Right lobe of liver (tissue), 6 donors: ENCODE data around the gene KLF11. TPM values are rescaled to one million over a fixed set of nuclear protein-coding genes. Genes with fewer than 3 reads are reported as not detected.
A peak's percentile ranks its signal among the peaks of the same experiment; 100 is the strongest.
"Not testable (repeated sequence)": the region's sequence is repeated elsewhere in the genome, so short reads cannot be mapped to it uniquely, and the experiment has no call there.

Experiments
- ATAC-seq, 4 donors: fragments of 200-7000 bp; cut with Tn5 transposase; one replicate each; pipeline ENCODE4 v1.9.1; 2020; ENCODE audit warnings: mild to moderate bottlenecking in 4 of 4, moderate library complexity in 4 of 4
- DNase-seq, 3 donors: peaks; one replicate each; pipeline ENCODE4 v3.0.0-alpha.2; 2020
- H3K27ac ChIP-seq, 3 donors: fragments of 200-600 bp; one replicate each; pipeline ENCODE4 v1.8.0; 2022
- H3K27me3 ChIP-seq, 2 donors: fragments of 200-600 bp; one replicate each; pipeline ENCODE4 v1.8.0; 2022
- H3K36me3 ChIP-seq, 4 donors: fragments of 200-600 bp; sonication (generic) in 1 of 4; one replicate each; pipeline versions ENCODE4 v1.5.1 to v1.8.0; 2017 to 2022; ENCODE audit warnings: control low read depth in 1 of 4
- H3K4me1 ChIP-seq, 4 donors: fragments of 200-600 bp; sonication (generic) in 1 of 4; one replicate each; pipeline versions ENCODE4 v1.5.1 to v1.8.0; 2017 to 2022; ENCODE audit warnings: control low read depth in 1 of 4
- H3K4me3 ChIP-seq, 3 donors: fragments of 200-600 bp; one replicate each; pipeline ENCODE4 v1.8.0; 2022
- H3K9me3 ChIP-seq, 4 donors: fragments of 200-600 bp; sonication (generic) in 1 of 4; one replicate each; pipeline versions ENCODE4 v1.5.1 to v1.8.0; 2017 to 2022; ENCODE audit warnings: control low read depth in 1 of 4
- POLR2A ChIP-seq: fragments of 450-650 bp; IDR thresholded peaks from one replicate; pipeline ENCODE4 v1.6.1; 2017; ENCODE audit warnings: antibody characterized with exemption, mild to moderate bottlenecking
- WGBS: methylation state at CpG from one replicate; pipeline ENCODE4 v1.1.6; 2018; ENCODE audit warnings: low coverage, low lambda C conversion rate; ENCODE audit not compliant: insufficient coverage; ENCODE audit errors: missing lambda C conversion rate; 5-methylcytosine and 5-hydroxymethylcytosine counted together
- intact Hi-C, 2 donors: fragments of 100-400 bp; cut with DNase I; formaldehyde crosslinking; loops; one replicate each; pipeline versions ENCODE4 v1.11.2 to v1.14.1; 2022
- total RNA-seq, 6 experiments: library from RNA; depleted of rRNA in 2 of 6; stranded (reverse); fragments of >200 nt in 2 of 6; fragmentation: NEBNext Ultra II Directional in 3 of 6; extraction: Animal tissue kit (Norgen Biotek cat#: 25700) in 3 of 6; gene quantifications; one replicate each; pipeline versions ENCODE4 v1.1.0 to v1.2.4, GENCODE V29; 2016 to 2023
- TF ChIP-seq, protein P1 (sequence below), 4 donors: fragments of 200-600 bp in 3 of 4; fragments of 450-650 bp in 1 of 4; IDR thresholded peaks; one replicate each; pipeline versions ENCODE4 v1.5.1 to v1.8.0; 2016 to 2022; ENCODE audit warnings: antibody characterized with exemption in 4 of 4, mild to moderate bottlenecking in 2 of 4
- donor health status: DM: no; HTN: yes; CAD: no.
- donor health status: DM: no; HTN: no; CAD: no.
- donor health status: DM: no; HTN: no; CAD: no.
- donor health status: DM: no; HTN: yes; CAD: no.
- donor health status: DM: no; HTN: yes; CAD: no.

Gene KLF11
- total RNA-seq, 6 experiments from 2014 or later, result 10.9 to 40.1 (median 27.8) TPM

- Histone ChIP-seq H3K9me3 (no peaks in the 10 kb centered on the region), H3K4me1 (no peaks in the 10 kb centered on the region), H3K27ac (no peak overlapping the region), H3K4me3 (no peak overlapping the region), H3K27me3 (no peaks in the 10 kb centered on the region), H3K36me3 (no peaks in the 10 kb centered on the region)
- intact Hi-C loops, result no loop called here
- no peak for TF ChIP-seq POLR2A
- TF ChIP-seq, protein P1, sequence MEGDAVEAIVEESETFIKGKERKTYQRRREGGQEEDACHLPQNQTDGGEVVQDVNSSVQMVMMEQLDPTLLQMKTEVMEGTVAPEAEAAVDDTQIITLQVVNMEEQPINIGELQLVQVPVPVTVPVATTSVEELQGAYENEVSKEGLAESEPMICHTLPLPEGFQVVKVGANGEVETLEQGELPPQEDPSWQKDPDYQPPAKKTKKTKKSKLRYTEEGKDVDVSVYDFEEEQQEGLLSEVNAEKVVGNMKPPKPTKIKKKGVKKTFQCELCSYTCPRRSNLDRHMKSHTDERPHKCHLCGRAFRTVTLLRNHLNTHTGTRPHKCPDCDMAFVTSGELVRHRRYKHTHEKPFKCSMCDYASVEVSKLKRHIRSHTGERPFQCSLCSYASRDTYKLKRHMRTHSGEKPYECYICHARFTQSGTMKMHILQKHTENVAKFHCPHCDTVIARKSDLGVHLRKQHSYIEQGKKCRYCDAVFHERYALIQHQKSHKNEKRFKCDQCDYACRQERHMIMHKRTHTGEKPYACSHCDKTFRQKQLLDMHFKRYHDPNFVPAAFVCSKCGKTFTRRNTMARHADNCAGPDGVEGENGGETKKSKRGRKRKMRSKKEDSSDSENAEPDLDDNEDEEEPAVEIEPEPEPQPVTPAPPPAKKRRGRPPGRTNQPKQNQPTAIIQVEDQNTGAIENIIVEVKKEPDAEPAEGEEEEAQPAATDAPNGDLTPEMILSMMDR (IDR thresholded peaks at IDR 0.05), result no peak
- ATAC-seq (no peak), DNase-seq (no peak)
- 35% methylated on average over 5 of the region's 5 CpGs for WGBS
Observed at GRCh38 chr2:10089565-10090190, 46.3 kb downstream of the KLF11 start.

DNA sequence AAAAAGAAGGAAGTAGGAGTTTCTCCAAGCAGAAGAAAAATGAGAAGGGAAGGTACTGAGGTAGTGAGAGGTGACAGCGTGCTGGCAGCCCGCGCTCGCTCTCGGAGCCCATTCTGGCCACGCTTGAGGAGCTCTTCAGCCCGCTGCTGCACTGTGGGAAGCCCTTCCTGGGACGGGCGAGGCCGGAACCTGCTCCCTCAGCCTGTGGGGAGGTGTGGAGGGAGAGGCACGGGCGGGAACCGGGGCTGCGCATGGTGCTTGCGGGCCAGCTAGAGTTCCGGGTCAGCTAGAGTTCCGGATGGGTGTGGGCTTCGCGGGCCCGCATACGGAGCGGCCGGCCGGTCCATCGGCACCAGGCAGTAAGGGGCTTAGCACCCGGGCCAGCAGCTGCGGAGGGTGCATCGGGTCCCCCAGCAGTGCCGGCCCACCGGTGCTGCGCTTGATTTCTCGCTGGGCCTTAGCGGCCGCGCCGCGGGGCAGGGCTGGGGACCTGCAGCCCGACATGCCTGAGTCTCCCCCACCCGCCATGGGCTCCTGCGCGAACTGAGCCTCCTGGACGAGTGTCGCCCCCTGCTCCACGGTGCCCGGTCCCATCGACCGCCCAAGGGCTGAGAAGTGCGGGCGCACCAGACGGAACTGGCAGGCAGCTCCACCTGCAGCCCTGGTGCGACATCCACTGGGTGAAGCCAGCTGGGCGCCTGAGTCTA, 48.0 kb downstream of the KLF11 start:
- DNase-seq (peak in 1 of 3 donors; percentile 62), ATAC-seq (peak in 3 of 4 donors; percentile 36 to 65 (median 48))
- no peaks in the 10 kb centered on the region for H3K36me3 ChIP-seq
- H3K27me3 ChIP-seq, result no peaks in the 10 kb centered on the region
- no peak for TF ChIP-seq POLR2A
- TF ChIP-seq, protein P1 (IDR thresholded peaks at IDR 0.05), result no peak
- intact Hi-C loops, result no loop called here
- no peaks in the 10 kb centered on the region for H3K9me3 ChIP-seq
- no peaks in the 10 kb centered on the region for H3K4me1 ChIP-seq
- no CpG with 5 or more reads among the region's 52 CpGs for WGBS
- H3K27ac ChIP-seq, result no peak overlapping the region
- H3K4me3 ChIP-seq, result peak overlapping the region in 1 of 3 donors; percentile 42

DNA sequence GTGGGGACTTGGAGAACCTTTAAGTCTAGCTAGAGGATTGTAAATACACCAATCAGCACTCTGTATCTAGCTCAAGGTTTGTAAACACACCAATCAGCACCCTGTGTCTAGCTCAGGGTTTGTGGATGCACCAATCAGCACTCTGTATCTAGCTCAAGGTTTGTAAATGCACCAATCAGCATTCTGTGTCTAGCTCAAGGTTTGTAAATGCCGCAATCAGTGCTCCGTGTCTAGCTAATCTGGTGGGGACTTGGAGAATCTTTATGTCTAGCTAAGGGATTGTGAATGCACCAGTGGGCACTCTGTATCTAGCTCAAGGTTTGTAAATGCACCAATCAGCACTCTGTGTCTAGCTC, 48.5 kb downstream of the KLF11 start:
- DNase-seq, H3K4me3 ChIP-seq, ATAC-seq, intact Hi-C loops, H3K36me3 ChIP-seq, H3K27ac ChIP-seq, H3K4me1 ChIP-seq, H3K9me3 ChIP-seq, H3K27me3 ChIP-seq: not testable (repeated sequence)
- no CpG with 5 or more reads among the region's 2 CpGs for WGBS

DNA sequence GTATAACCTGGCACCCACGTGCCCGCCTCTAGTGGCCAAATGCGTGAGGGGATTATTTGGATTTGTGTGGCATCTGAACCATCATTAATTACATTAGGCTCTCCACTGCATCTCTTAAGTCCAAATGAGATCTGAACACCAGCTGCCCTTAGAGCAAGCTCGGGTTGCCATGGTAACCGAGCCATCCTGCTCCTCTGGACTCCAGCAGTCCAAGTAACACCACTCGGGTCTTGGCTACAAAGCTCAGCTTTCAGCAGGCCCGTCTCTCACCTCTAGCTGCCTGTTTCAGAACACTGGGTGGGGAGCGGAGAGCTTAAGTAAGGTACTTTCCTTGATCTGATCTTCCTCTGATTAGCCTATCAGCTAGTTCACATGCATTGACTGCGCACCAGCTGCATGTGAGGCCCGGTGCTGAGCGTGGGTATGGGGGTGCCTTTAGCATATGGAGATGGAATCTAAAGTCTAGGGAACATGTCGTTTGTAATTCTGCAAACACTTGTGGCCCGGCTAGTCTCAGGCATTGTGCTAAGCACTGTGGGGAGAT, 51.0 kb downstream of the KLF11 start:
- no peaks in the 10 kb centered on the region for H3K27me3 ChIP-seq
- no peaks in the 10 kb centered on the region for H3K9me3 ChIP-seq
- no peaks in the 10 kb centered on the region for H3K4me1 ChIP-seq
- ATAC-seq (no peak), DNase-seq (no peak)
- WGBS, result 89% methylated on average over 5 of the region's 13 CpGs
- no peaks in the 10 kb centered on the region for H3K36me3 ChIP-seq
- TF ChIP-seq, protein P1 (IDR thresholded peaks at IDR 0.05), result no peak
- no peak for TF ChIP-seq POLR2A
- intact Hi-C loops, result no loop called here
- H3K4me3 ChIP-seq, result no peak overlapping the region
- H3K27ac ChIP-seq, result no peak overlapping the region

GRCh38 chr2:10095175-10095574, 51.8 kb downstream of the KLF11 start:
- no peaks in the 10 kb centered on the region for H3K4me1 ChIP-seq
- no peaks in the 10 kb centered on the region for H3K36me3 ChIP-seq
- WGBS, result 59% methylated on average over 5 of the region's 9 CpGs
- no peaks in the 10 kb centered on the region for H3K27me3 ChIP-seq
- intact Hi-C loops, result no loop called here
- H3K9me3 ChIP-seq, result no peaks in the 10 kb centered on the region
- ATAC-seq (no peak), DNase-seq (no peak)
- H3K4me3 ChIP-seq, result no peak overlapping the region
- TF ChIP-seq, protein P1 (IDR thresholded peaks at IDR 0.05), result no peak
- no peak for TF ChIP-seq POLR2A
- H3K27ac ChIP-seq, result no peak overlapping the region
